GM21737 (cell line): ENCODE measurements around the gene PLG.
A peak's percentile ranks its signal among the peaks of the same experiment; 100 is the strongest.
"Not testable (repeated sequence)": the region's sequence is repeated elsewhere in the genome, so short reads cannot be mapped to it uniquely, and the experiment has no call there.

Experiments
- ATAC-seq: cut with Tn5 transposase; IDR thresholded peaks from one replicate; pipeline ENCODE4 v1.9.1; 2021; ENCODE audit warnings: mild to moderate bottlenecking, moderate library complexity; ENCODE audit not compliant: unreplicated experiment

Gene PLG

GRCh38 chr6:160701918-160702680 lies at the start of gene PLG:
Gene PLG (plus strand): TSS chr6:160702244. CDS start chr6:160702305, 61 bp downstream.
- ATAC-seq = not testable (repeated sequence)

- ATAC-seq = no peak
Measured at GRCh38 chr6:160659562-160659961, 42.5 kb upstream of the PLG start.

GRCh38 chr6:160661216-160661615 lies 40.8 kb upstream of the PLG start:
- no peak for ATAC-seq

GRCh38 chr6:160662429-160662828 lies 39.6 kb upstream of the PLG start:
- no peak for ATAC-seq

GRCh38 chr6:160662842-160663241 lies 39.2 kb upstream of the PLG start:
- no peak for ATAC-seq

- ATAC-seq = not testable (repeated sequence)
Measured at GRCh38 chr6:160664198-160664597, 37.8 kb upstream of the PLG start, which contains the start of gene LPA. Gene LPA (minus strand): TSS chr6:160664275. CDS start chr6:160664214, 61 bp downstream.

GRCh38 chr6:160667639-160668481 lies 34.2 kb upstream of the PLG start:
- ATAC-seq = peak; percentile 85

- ATAC-seq = no peak
Measured at GRCh38 chr6:160668589-160668988, 33.5 kb upstream of the PLG start.

GRCh38 chr6:160676418-160676817 lies 25.6 kb upstream of the PLG start:
- not testable (repeated sequence) for ATAC-seq

- ATAC-seq = no peak
Measured at GRCh38 chr6:160678230-160678629, 23.8 kb upstream of the PLG start.

- ATAC-seq = no peak
Measured at GRCh38 chr6:160678744-160679401, 23.2 kb upstream of the PLG start.

GRCh38 chr6:160679402-160679769 lies 22.7 kb upstream of the PLG start:
- no peak for ATAC-seq

- not testable (repeated sequence) for ATAC-seq
Measured at GRCh38 chr6:160685101-160685761, 16.8 kb upstream of the PLG start.

GRCh38 chr6:160685762-160686450 lies 16.1 kb upstream of the PLG start:
- ATAC-seq = no peak

- no peak for ATAC-seq
Measured at GRCh38 chr6:160690458-160690857, 11.6 kb upstream of the PLG start.

GRCh38 chr6:160691617-160692016 lies 10.4 kb upstream of the PLG start:
- ATAC-seq = no peak

- ATAC-seq = no peak
Measured at GRCh38 chr6:160692369-160692959, 9.6 kb upstream of the PLG start.

- not testable (repeated sequence) for ATAC-seq
Measured at GRCh38 chr6:160695025-160695424, 7.0 kb upstream of the PLG start.

- not testable (repeated sequence) for ATAC-seq
Measured at GRCh38 chr6:160695622-160696021, 6.4 kb upstream of the PLG start.

- not testable (repeated sequence) for ATAC-seq
Measured at GRCh38 chr6:160696884-160697283, 5.2 kb upstream of the PLG start.
